Keratinocyte (primary cell): ENCODE results near the gene EID1. TPM values are rescaled to one million over a fixed set of nuclear protein-coding genes. Genes with fewer than 3 reads are reported as not detected.

Experiments used
- DNase-seq: peaks from one replicate; pipeline ENCODE4 v3.0.0-alpha.2; 2011; ENCODE audit warnings: low read depth, missing footprints, low spot score
- FAIRE-seq: peaks from 2 replicates; lab custom pipeline; 2011; peaks lifted over from hg19 to GRCh38; lab: Jason Lieb, UNC
- H2AFZ ChIP-seq: 2 replicates; pipeline ENCODE4 v1.6.0; 2012; ENCODE audit warnings: low read length, control low read depth, inconsistent platforms; ENCODE audit not compliant: control insufficient read depth
- H3K27ac ChIP-seq: 2 replicates; pipeline ENCODE4 v1.5.1; 2011; ENCODE audit warnings: low read length; ENCODE audit not compliant: control insufficient read depth, insufficient read depth
- H3K27me3 ChIP-seq: 3 replicates; pipeline ENCODE4 v1.6.0; 2011; ENCODE audit warnings: low read length; ENCODE audit not compliant: control insufficient read depth, insufficient read depth; ENCODE audit errors: extremely low read depth
- H3K36me3 ChIP-seq, 2 experiments: 2 replicates in 1 of 2; 3 replicates in 1 of 2; pipeline ENCODE4 v1.5.1; 2011; ENCODE audit warnings: low read length in 2 of 2, mild to moderate bottlenecking in 1 of 2; ENCODE audit not compliant: control insufficient read depth in 2 of 2, insufficient read depth in 2 of 2; ENCODE audit errors: extremely low read depth in 1 of 2
- H3K4me1 ChIP-seq: 3 replicates; pipeline ENCODE4 v1.5.1; 2011; ENCODE audit warnings: low read length; ENCODE audit not compliant: control insufficient read depth, insufficient read depth; ENCODE audit errors: extremely low read depth
- H3K4me2 ChIP-seq: 3 replicates; pipeline ENCODE4 v1.6.0; 2011; ENCODE audit warnings: low read depth, low read length; ENCODE audit not compliant: control insufficient read depth, insufficient read depth; ENCODE audit errors: extremely low read depth
- H3K4me3 ChIP-seq, 3 experiments: fragments of 200-600 bp in 1 of 3; sonication (generic) in 1 of 3; 2 replicates in 2 of 3; 3 replicates in 1 of 3; pipeline ENCODE4 v1.5.1; 2011 to 2016; ENCODE audit warnings: low read length in 3 of 3, mild to moderate bottlenecking in 3 of 3, control low read depth in 2 of 3, inconsistent platforms in 1 of 3, low read depth in 1 of 3, mixed read lengths in 1 of 3, mixed run types in 1 of 3, moderate library complexity in 1 of 3; ENCODE audit not compliant: control insufficient read depth in 2 of 3, insufficient read depth in 2 of 3; ENCODE audit errors: extremely low read depth in 1 of 3
- H3K79me2 ChIP-seq: 2 replicates; pipeline ENCODE4 v1.6.0; 2012; ENCODE audit warnings: low read length; ENCODE audit not compliant: control insufficient read depth, insufficient read depth
- H3K9ac ChIP-seq: 3 replicates; pipeline ENCODE4 v1.6.0; 2011; ENCODE audit warnings: low read length; ENCODE audit not compliant: control insufficient read depth, insufficient read depth; ENCODE audit errors: extremely low read depth
- H3K9me1 ChIP-seq: 3 replicates; pipeline ENCODE4 v1.6.0; 2011; ENCODE audit warnings: low read length; ENCODE audit not compliant: control insufficient read depth, insufficient read depth; ENCODE audit errors: extremely low read depth
- H3K9me3 ChIP-seq: 2 replicates; pipeline ENCODE4 v1.5.1; 2012; ENCODE audit warnings: low read depth, low read length; ENCODE audit not compliant: control insufficient read depth
- H4K20me1 ChIP-seq: 3 replicates; pipeline ENCODE4 v1.6.0; 2011; ENCODE audit warnings: low read length; ENCODE audit not compliant: control insufficient read depth, insufficient read depth; ENCODE audit errors: extremely low read depth
- EZH2 ChIP-seq: IDR thresholded peaks from one replicate; pipeline ENCODE4 v1.6.1; 2012; ENCODE audit warnings: inconsistent platforms, mild to moderate bottlenecking, low read length, moderate library complexity
- dilution Hi-C: fragments of 300-500 bp; cut with MboI; formaldehyde crosslinking; loops from one replicate; pipeline ENCODE4 v1.7.0; 2020; ENCODE audit warnings: low sequenced_read_pairs; ENCODE audit not compliant: extremely low pct_ligation_motif_present
- polyA plus RNA-seq, 5 experiments: library from polyadenylated mRNA; depleted of rRNA in 3 of 5; stranded (reverse) in 3 of 5; stranded (forward) in 1 of 5; unstranded in 1 of 5; fragments of >200 nt; gene quantifications; 1 replicate in 1 of 5; 2 replicates in 3 of 5; 3 replicates in 1 of 5; pipeline versions ENCODE4 v1.2.1 to v1.2.3, GENCODE V29; 2011 to 2012; ENCODE audit warnings: missing spikeins in 2 of 5, low read depth in 1 of 5, low replicate concordance in 1 of 5
- TF ChIP-seq, protein P1 (sequence below), 3 experiments: IDR thresholded peaks in 1 of 3; conservative IDR thresholded peaks in 1 of 3; optimal IDR thresholded peaks in 1 of 3; 2 replicates in 2 of 3; 3 replicates in 1 of 3; pipeline versions ENCODE3 to v1.5.1; 2011; ENCODE audit warnings: low read length in 3 of 3, mild to moderate bottlenecking in 3 of 3, moderate library complexity in 2 of 3, control low read depth in 1 of 3, inconsistent platforms in 1 of 3; ENCODE audit not compliant: insufficient read depth in 2 of 3; ENCODE audit errors: extremely low read depth in 1 of 3

Gene EID1
- polyA plus RNA-seq, 1 donor (not counting 4 experiments of a cell fraction or from before 2014, with no cell fraction given), result 120 TPM

DNA sequence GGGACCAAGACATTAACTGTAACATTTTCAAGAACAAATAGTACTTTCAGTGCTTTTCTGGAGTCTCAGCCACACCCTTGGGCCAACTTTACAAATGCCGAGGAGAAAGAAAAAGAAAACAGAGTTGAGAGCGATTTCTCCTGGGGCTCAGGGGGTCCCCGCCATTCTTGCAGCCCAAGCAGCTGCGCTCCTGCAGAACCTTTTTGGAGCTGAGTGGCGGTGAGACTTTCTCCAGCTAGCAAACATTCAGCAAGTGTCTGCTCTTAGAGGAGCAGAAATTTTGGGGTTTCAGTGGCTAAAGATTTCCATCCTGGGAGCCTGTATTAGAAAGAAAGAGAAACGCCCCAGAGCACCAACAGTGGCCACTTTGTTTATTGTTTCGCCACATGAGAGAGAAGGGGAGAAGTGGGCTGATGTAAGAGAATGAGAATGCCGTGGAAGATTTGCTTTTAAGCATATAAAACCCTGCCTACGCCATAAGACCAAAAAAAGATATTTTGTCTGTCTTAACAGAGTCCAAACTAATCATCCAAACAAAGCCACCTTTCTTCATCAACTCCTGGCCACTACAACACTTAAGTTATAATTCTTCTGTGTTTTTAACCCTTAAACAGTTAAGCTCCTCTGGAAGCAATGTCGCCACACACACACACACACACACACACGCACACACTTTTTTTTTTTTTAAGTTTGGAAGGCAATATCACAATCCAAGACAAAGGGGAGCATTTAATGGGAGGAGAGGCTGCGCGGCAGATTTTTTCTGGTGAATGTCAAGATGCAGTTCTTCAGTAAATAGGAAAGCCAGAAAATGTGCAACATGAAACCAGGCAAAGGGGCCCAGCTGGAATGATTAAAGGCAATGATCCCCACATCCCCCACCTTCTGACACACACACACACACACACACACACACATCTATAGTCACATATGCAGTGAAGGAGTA, 19.2 kb downstream of the EID1 start:
- no peak overlapping the region for H2AFZ ChIP-seq
- FAIRE-seq (no peak), DNase-seq (no peak)
- H4K20me1 ChIP-seq, result no peaks in the 10 kb centered on the region
- dilution Hi-C loops, result no loop called here
- no peaks in the 10 kb centered on the region for H3K36me3 ChIP-seq
- no peaks in the 10 kb centered on the region for H3K4me1 ChIP-seq
- no peak overlapping the region for H3K9ac ChIP-seq
- no peak overlapping the region for H3K4me2 ChIP-seq
- H3K27ac ChIP-seq, result no peak overlapping the region
- H3K4me3 ChIP-seq, result no peak overlapping the region
- H3K79me2 ChIP-seq, result no peaks in the 10 kb centered on the region
- no peaks in the 10 kb centered on the region for H3K9me3 ChIP-seq
- H3K9me1 ChIP-seq, result no peaks in the 10 kb centered on the region
- TF ChIP-seq EZH2, result no peak
- TF ChIP-seq, protein P1, sequence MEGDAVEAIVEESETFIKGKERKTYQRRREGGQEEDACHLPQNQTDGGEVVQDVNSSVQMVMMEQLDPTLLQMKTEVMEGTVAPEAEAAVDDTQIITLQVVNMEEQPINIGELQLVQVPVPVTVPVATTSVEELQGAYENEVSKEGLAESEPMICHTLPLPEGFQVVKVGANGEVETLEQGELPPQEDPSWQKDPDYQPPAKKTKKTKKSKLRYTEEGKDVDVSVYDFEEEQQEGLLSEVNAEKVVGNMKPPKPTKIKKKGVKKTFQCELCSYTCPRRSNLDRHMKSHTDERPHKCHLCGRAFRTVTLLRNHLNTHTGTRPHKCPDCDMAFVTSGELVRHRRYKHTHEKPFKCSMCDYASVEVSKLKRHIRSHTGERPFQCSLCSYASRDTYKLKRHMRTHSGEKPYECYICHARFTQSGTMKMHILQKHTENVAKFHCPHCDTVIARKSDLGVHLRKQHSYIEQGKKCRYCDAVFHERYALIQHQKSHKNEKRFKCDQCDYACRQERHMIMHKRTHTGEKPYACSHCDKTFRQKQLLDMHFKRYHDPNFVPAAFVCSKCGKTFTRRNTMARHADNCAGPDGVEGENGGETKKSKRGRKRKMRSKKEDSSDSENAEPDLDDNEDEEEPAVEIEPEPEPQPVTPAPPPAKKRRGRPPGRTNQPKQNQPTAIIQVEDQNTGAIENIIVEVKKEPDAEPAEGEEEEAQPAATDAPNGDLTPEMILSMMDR (optimal IDR thresholded peaks at IDR 0.05 in 1 of 3, IDR thresholded peaks at IDR 0.05 in 1 of 3, conservative IDR thresholded peaks at IDR 0.05 in 1 of 3; ENCODE audit: extremely low read depth in 1 of 3, insufficient read depth in 2 of 3, low read length in 3 of 3), result no peak
- H3K27me3 ChIP-seq, result peaks cover 7% of the 10 kb centered on the region

DNA sequence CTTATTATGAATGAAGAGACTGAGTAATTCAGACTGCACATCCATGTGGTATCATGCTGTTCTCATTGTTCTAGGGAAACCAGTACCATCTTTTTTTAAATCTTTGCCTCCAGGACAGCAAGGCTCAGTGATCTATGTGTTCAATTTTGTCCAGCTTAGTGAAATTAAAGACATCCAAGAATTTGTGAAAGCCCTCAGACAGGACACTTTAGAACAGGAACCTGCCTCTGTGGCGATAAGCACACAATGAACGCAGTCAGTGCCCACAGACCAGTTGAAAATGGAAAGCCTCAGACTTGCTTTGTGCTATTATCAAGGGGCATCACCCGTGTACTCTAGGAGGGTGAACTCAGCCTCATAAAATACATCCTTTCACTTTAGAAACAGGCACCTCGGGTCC, 20.1 kb downstream of the EID1 start:
- no peak for FAIRE-seq
- Histone ChIP-seq H3K4me3 (no peak overlapping the region), H3K4me2 (no peak overlapping the region), H3K27me3 (peaks cover 7% of the 10 kb centered on the region), H3K27ac (no peak overlapping the region), H3K36me3 (no peaks in the 10 kb centered on the region), H3K4me1 (no peaks in the 10 kb centered on the region), H2AFZ (no peak overlapping the region), H3K79me2 (no peaks in the 10 kb centered on the region), H3K9ac (no peak overlapping the region), H3K9me3 (no peaks in the 10 kb centered on the region), H4K20me1 (no peaks in the 10 kb centered on the region), H3K9me1 (no peaks in the 10 kb centered on the region)
- dilution Hi-C loops, result no loop called here
- TF ChIP-seq, protein P1 (optimal IDR thresholded peaks at IDR 0.05 in 1 of 3, IDR thresholded peaks at IDR 0.05 in 1 of 3, conservative IDR thresholded peaks at IDR 0.05 in 1 of 3; ENCODE audit: extremely low read depth in 1 of 3, insufficient read depth in 2 of 3, low read length in 3 of 3), result no peak
- no peak for TF ChIP-seq EZH2
- DNase-seq, result no peak
